HCT116 (cell line): ENCODE data around the gene ASPA. TPM values are rescaled to one million over a fixed set of nuclear protein-coding genes. Genes with fewer than 3 reads are reported as not detected.

Source experiments
- ATAC-seq: fragments of 200-7000 bp; cut with Tn5 transposase; 2 replicates; pipeline ENCODE4 v1.9.1; 2020; ENCODE audit warnings: mild to moderate bottlenecking, moderate library complexity
- BruUV-seq: library from RNA; stranded (reverse); fragments of 400-500 nt; replicated peaks from 2 replicates; lab custom pipeline; 2021; lab: Mats Ljungman, UMichigan
- CTCF ChIA-PET: fragments of 300-600 bp; sonication (Branson Sonifier 250); formaldehyde crosslinking; loops from one replicate; lab custom pipeline; 2021; ENCODE audit warnings: antibody characterized with exemption; lab: Charles Lee
- POLR2A ChIA-PET: fragments of 300-600, 350-600 bp; sonication (Branson Sonifier 250); formaldehyde crosslinking; loops from one replicate; lab custom pipeline; 2021; ENCODE audit warnings: antibody characterized with exemption; lab: Charles Lee
- RAD21 ChIA-PET, 2 experiments: fragments of 300-600 bp; sonication (Branson Sonifier 250); formaldehyde crosslinking; loops; one replicate each; lab custom pipeline; 2023; ENCODE audit warnings: low total read pairs in 2 of 2; ENCODE audit not compliant: uncharacterized antibody in 2 of 2, unreplicated experiment in 2 of 2, low non-redundant PET in 1 of 2; lab: Charles Lee
- DNase-seq: peaks from one replicate; pipeline ENCODE4 v3.0.0-alpha.2; 2010; ENCODE audit warnings: low read depth, low spot score
- H2AFZ ChIP-seq: fragments of 200-600 bp; shearing (Covaris generic), sonication (generic); 2 replicates; pipeline ENCODE4 v1.6.1; 2017; ENCODE audit warnings: low read depth, mixed run types, mixed read lengths, antibody characterized with exemption, low read length; ENCODE audit not compliant: poor library complexity, severe bottlenecking
- H3K27ac ChIP-seq: 2 replicates; pipeline ENCODE4 v1.5.1; 2012; ENCODE audit warnings: low read depth, low read length
- H3K27me3 ChIP-seq: fragments of 200-600 bp; sonication (generic); 2 replicates; pipeline ENCODE4 v1.6.1; 2016; ENCODE audit warnings: mixed run types, low read length, mixed read lengths; ENCODE audit not compliant: insufficient read depth
- H3K36me3 ChIP-seq, 2 experiments: fragments of 200-500 bp in 1 of 2; fragments of 200-600 bp in 1 of 2; sonication (Bioruptor generic) in 1 of 2; sonication (generic) in 1 of 2; 2 replicates each; pipeline versions ENCODE4 v1.5.1 to v1.6.1; 2014 to 2016; ENCODE audit warnings: low read length in 2 of 2, inconsistent platforms in 1 of 2, mixed read lengths in 1 of 2, mixed run types in 1 of 2; ENCODE audit not compliant: insufficient read depth in 2 of 2, control insufficient read depth in 1 of 2
- H3K4me1 ChIP-seq, 2 experiments: fragments of 200-600 bp in 1 of 2; sonication (generic) in 1 of 2; 2 replicates each; pipeline versions ENCODE4 v1.5.1 to v1.6.1; 2012 to 2017; ENCODE audit warnings: low read length in 2 of 2, inconsistent platforms in 1 of 2, mild to moderate bottlenecking in 1 of 2, mixed read lengths in 1 of 2, mixed run types in 1 of 2, moderate library complexity in 1 of 2; ENCODE audit not compliant: insufficient read depth in 2 of 2, control insufficient read depth in 1 of 2
- H3K4me2 ChIP-seq: fragments of 200-600 bp; sonication (generic); 2 replicates; pipeline ENCODE4 v1.6.1; 2017; ENCODE audit warnings: mixed run types, low read length, mixed read lengths
- H3K4me3 ChIP-seq, 2 experiments: fragments of 200-600 bp in 1 of 2; sonication (generic) in 1 of 2; replicated peaks in 1 of 2; 2 replicates each; pipeline ENCODE4 v1.5.1; 2011 to 2016; ENCODE audit warnings: low read length in 2 of 2, control low read depth in 1 of 2, low read depth in 1 of 2, mild to moderate bottlenecking in 1 of 2, mixed read lengths in 1 of 2, mixed run types in 1 of 2
- H3K79me2 ChIP-seq: fragments of 200-600 bp; sonication (generic); 2 replicates; pipeline ENCODE4 v1.6.1; 2017; ENCODE audit warnings: mild to moderate bottlenecking, mixed run types, low read length, moderate library complexity, mixed read lengths; ENCODE audit not compliant: insufficient read depth
- H3K9ac ChIP-seq: fragments of 200-600 bp; sonication (generic); 2 replicates; pipeline ENCODE4 v1.6.1; 2016; ENCODE audit warnings: low read length, mixed read lengths
- H3K9me2 ChIP-seq: fragments of 200-600 bp; sonication (generic), shearing (Covaris generic); 2 replicates; pipeline ENCODE4 v1.6.1; 2017; ENCODE audit warnings: mixed run types, mild to moderate bottlenecking, moderate library complexity; ENCODE audit not compliant: insufficient read depth
- H3K9me3 ChIP-seq, 2 experiments: fragments of 200-500 bp in 1 of 2; fragments of 200-600 bp in 1 of 2; sonication (Bioruptor generic) in 1 of 2; sonication (generic) in 1 of 2; 2 replicates each; pipeline ENCODE4 v1.6.1; 2014 to 2017; ENCODE audit warnings: low read length in 2 of 2, mixed read lengths in 2 of 2, inconsistent platforms in 1 of 2, low read depth in 1 of 2, mild to moderate bottlenecking in 1 of 2, mixed run types in 1 of 2, moderate library complexity in 1 of 2; ENCODE audit not compliant: control insufficient read depth in 1 of 2, insufficient read depth in 1 of 2
- H4K20me1 ChIP-seq: fragments of 200-600 bp; sonication (generic), shearing (Covaris generic); 2 replicates; pipeline ENCODE4 v1.6.1; 2017; ENCODE audit warnings: mixed run types, mild to moderate bottlenecking, moderate library complexity; ENCODE audit not compliant: insufficient read depth
- EZH2 ChIP-seq: fragments of 200-600 bp; sonication (generic); IDR thresholded peaks from 2 replicates; pipeline ENCODE4 v1.6.1; 2017; ENCODE audit warnings: antibody characterized with exemption, mixed run types
- EZH2phosphoT487 ChIP-seq: fragments of 200-600 bp; IDR thresholded peaks from 2 replicates; pipeline ENCODE4 v1.6.1; 2018; ENCODE audit warnings: antibody characterized with exemption, borderline replicate concordance
- JUND ChIP-seq: IDR thresholded peaks from 2 replicates; pipeline ENCODE4 v1.6.1; 2012
- MAX ChIP-seq: IDR thresholded peaks from 2 replicates; pipeline ENCODE4 v1.6.1; 2012
- POLR2A ChIP-seq: IDR thresholded peaks from 2 replicates; pipeline ENCODE4 v1.7.0; 2011; ENCODE audit warnings: borderline replicate concordance; ENCODE audit not compliant: insufficient read depth, insufficient read length; ENCODE audit errors: extremely low read depth
- POLR2AphosphoS5 ChIP-seq: IDR thresholded peaks from 2 replicates; pipeline ENCODE4 v1.6.1; 2011; ENCODE audit warnings: mild to moderate bottlenecking, low read depth, low read length, moderate library complexity
- RAD21 ChIP-seq: IDR thresholded peaks from 2 replicates; pipeline ENCODE4 v1.6.1; 2012; ENCODE audit warnings: low read depth, mild to moderate bottlenecking
- ZFX ChIP-seq: fragments of 450-650 bp; IDR thresholded peaks from 2 replicates; pipeline ENCODE4 v1.6.1; 2017
- intact Hi-C: fragments of 100-400 bp; cut with micrococcal nuclease; formaldehyde crosslinking; loops from 2 replicates; pipeline ENCODE4 v1.10.0; 2022
- total RNA-seq: library from RNA; stranded (reverse); gene quantifications from one replicate; pipeline ENCODE4 v1.2.1, GENCODE V29; 2021; ENCODE audit not compliant: unreplicated experiment

The ASPA gene
- total RNA-seq, 1 experiment from 2014 or later, result not detected

- no peak for TF ChIP-seq JUND
- TF ChIP-seq, all 23 proteins: peak for 0
Measured at GRCh38 chr17:3539881-3540540, 64.2 kb downstream of the ASPA start (continued).

- Histone ChIP-seq H2AFZ (no peak overlapping the region), H3K9ac (no peak overlapping the region)
- POLR2A ChIA-PET, result no interaction called here
- no TSS peak for BruUV-seq
- TF ChIP-seq POLR2A, result no peak
- TF ChIP-seq RAD21, result no peak
- TF ChIP-seq MAX, result no peak
- TF ChIP-seq EZH2, result no peak
- no peak for TF ChIP-seq POLR2AphosphoS5
- no peak for TF ChIP-seq EZH2phosphoT487
- no peak for TF ChIP-seq ZFX
- TF ChIP-seq, all 23 proteins: peak for 0
- ATAC-seq (no peak), DNase-seq (no peak)
- Histone ChIP-seq H3K79me2 (no peaks in the 10 kb centered on the region), H3K9me2 (no peaks in the 10 kb centered on the region), H4K20me1 (no peaks in the 10 kb centered on the region), H3K27me3 (no peaks in the 10 kb centered on the region), H3K4me1 (no peaks in the 10 kb centered on the region), H3K4me3 (no peak overlapping the region), H3K36me3 (no peaks in the 10 kb centered on the region), H3K4me2 (no peak overlapping the region), H3K27ac (no peak overlapping the region), H3K9me3 (no peaks in the 10 kb centered on the region)
- intact Hi-C loops, result no loop called here
- ChIA-PET CTCF (no interaction called here), RAD21 (no interaction called here)
Measured at GRCh38 chr17:3542410-3543088, 66.8 kb downstream of the ASPA start.

- TF ChIP-seq RAD21, result no peak
- TF ChIP-seq, all 23 proteins: peak for 0
- Histone ChIP-seq H3K9me2 (no peaks in the 10 kb centered on the region), H3K4me2 (no peak overlapping the region), H3K27ac (no peak overlapping the region), H3K9ac (no peak overlapping the region), H3K9me3 (no peaks in the 10 kb centered on the region), H3K36me3 (no peaks in the 10 kb centered on the region), H3K27me3 (no peaks in the 10 kb centered on the region), H3K4me3 (no peak overlapping the region), H2AFZ (no peak overlapping the region), H3K79me2 (no peaks in the 10 kb centered on the region), H4K20me1 (no peaks in the 10 kb centered on the region), H3K4me1 (no peaks in the 10 kb centered on the region)
- DNase-seq (no peak), ATAC-seq (no peak)
- intact Hi-C loops, result no loop called here
- RAD21 ChIA-PET, result no interaction called here
- no TSS peak for BruUV-seq
- POLR2A ChIA-PET, result no interaction called here
- CTCF ChIA-PET, result no interaction called here
Measured at GRCh38 chr17:3543453-3543852, 67.7 kb downstream of the ASPA start.
